GM23248 (cell line): ENCODE measurements around the gene OVOL1.

ENCODE experiments used
- EZH2 ChIP-seq: fragments of 200-600 bp; sonication (generic); IDR thresholded peaks from 2 replicates; pipeline ENCODE4 v1.6.1; 2018; ENCODE audit warnings: antibody characterized with exemption, mild to moderate bottlenecking; ENCODE audit not compliant: insufficient read depth, poor library complexity, severe bottlenecking
- EZH2phosphoT487 ChIP-seq: fragments of 200-600 bp; sonication (generic); IDR thresholded peaks from 2 replicates; pipeline ENCODE4 v1.6.1; 2018; ENCODE audit warnings: antibody characterized with exemption, moderate library complexity, mild to moderate bottlenecking, low read depth; ENCODE audit not compliant: insufficient read depth

GRCh38 chr11:65776710-65777141 is 10.1 kb upstream of the OVOL1 start:
- TF ChIP-seq EZH2 (no peak), EZH2phosphoT487 (no peak)
